Lower leg skin (tissue), 3 donors: ENCODE results near the gene CUL7.

Experiments
- POLR2A ChIP-seq, 2 donors: fragments of 450-650 bp; IDR thresholded peaks; one replicate each; pipeline ENCODE4 v1.6.1; 2016 to 2017; ENCODE audit warnings: antibody characterized with exemption in 2 of 2, mild to moderate bottlenecking in 1 of 2, moderate library complexity in 1 of 2
- TF ChIP-seq, protein P1 (sequence below), 3 donors: fragments of 450-650 bp; IDR thresholded peaks; one replicate each; pipeline ENCODE4 v1.5.1; 2016; ENCODE audit warnings: antibody characterized with exemption in 3 of 3, mild to moderate bottlenecking in 3 of 3, moderate library complexity in 2 of 3

DNA sequence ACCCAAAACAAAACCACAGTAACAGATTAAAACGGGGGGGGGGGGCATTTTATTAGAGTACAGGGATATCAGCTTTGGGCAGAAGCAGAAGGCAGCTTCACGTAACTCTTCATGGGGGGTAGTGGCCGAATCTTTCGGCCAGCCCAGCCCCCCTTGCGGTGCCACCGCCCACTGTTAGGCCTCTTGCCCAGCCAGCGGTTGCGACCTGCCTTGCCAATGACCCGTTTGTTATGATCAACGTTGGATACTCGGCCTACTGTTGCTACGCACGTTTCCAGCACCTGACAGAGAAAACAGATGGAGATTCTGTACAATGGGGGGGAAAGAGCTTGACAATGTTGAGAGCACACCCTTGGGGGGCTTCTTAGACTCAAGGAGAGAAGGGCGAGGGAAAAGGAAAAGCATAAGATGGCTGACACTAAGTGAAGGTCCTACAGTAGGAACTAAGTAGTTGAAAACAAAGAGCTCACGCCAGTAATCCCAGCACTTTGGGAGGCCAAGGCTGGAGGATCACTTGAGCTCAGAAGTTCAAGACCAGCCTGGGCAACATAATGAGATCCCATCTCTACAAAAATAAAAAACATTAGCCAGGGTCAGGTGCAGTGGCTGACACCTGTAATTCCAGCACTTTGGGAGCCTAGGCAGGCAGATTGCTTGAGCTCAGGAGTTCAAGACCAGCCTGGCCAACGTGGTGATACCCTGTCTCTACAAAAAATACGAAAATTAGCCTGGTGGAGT lies 724 bp upstream of the CUL7 start:
- TF ChIP-seq POLR2A (IDR thresholded peaks at IDR 0.05): no peak
- TF ChIP-seq, protein P1, sequence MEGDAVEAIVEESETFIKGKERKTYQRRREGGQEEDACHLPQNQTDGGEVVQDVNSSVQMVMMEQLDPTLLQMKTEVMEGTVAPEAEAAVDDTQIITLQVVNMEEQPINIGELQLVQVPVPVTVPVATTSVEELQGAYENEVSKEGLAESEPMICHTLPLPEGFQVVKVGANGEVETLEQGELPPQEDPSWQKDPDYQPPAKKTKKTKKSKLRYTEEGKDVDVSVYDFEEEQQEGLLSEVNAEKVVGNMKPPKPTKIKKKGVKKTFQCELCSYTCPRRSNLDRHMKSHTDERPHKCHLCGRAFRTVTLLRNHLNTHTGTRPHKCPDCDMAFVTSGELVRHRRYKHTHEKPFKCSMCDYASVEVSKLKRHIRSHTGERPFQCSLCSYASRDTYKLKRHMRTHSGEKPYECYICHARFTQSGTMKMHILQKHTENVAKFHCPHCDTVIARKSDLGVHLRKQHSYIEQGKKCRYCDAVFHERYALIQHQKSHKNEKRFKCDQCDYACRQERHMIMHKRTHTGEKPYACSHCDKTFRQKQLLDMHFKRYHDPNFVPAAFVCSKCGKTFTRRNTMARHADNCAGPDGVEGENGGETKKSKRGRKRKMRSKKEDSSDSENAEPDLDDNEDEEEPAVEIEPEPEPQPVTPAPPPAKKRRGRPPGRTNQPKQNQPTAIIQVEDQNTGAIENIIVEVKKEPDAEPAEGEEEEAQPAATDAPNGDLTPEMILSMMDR (IDR thresholded peaks at IDR 0.05): no peak
